ENCODE results near the gene SS18L1. TPM values are rescaled to one million over a fixed set of nuclear protein-coding genes. Genes with fewer than 3 reads are reported as not detected.

The SS18L1 gene
- total RNA-seq, 1 donor from 2014 or later, result 16.3 TPM

- H3K9me3 ChIP-seq (ENCODE audit: insufficient read depth, low read depth, low read length), result peaks cover 8% of the 10 kb centered on the region
These were observed 26.8 kb upstream of the SS18L1 start for GRCh38 chr20:62116558-62117361.

GRCh38 chr20:62117362-62117646 is 26.3 kb upstream of the SS18L1 start:
- H3K9me3 ChIP-seq (ENCODE audit: insufficient read depth, low read depth, low read length), result peaks cover 8% of the 10 kb centered on the region
- H4K20me1 ChIP-seq (ENCODE audit: insufficient read depth, low read length), result no peaks in the 10 kb centered on the region
- H3K4me2 ChIP-seq (ENCODE audit: low read length), result no peak overlapping the region
- FAIRE-seq (no peak), DNase-seq (ENCODE audit: low read depth) (no peak)
- H3K27me3 ChIP-seq (ENCODE audit: insufficient read depth, low read length), result peaks cover 21% of the 10 kb centered on the region
- no peaks in the 10 kb centered on the region for H3K4me1 ChIP-seq (ENCODE audit: insufficient read depth, low read length)
- no peak overlapping the region for H3K27ac Mint-ChIP-seq (ENCODE audit: unreplicated experiment)
- H3K4me3 ChIP-seq (ENCODE audit: insufficient read depth, low read depth, low read length), result no peak overlapping the region
- H3K4me3 Mint-ChIP-seq (ENCODE audit: unreplicated experiment), result no peak overlapping the region
- no peak overlapping the region for H3K9ac ChIP-seq (ENCODE audit: low read length)
- no peaks in the 10 kb centered on the region for H3K36me3 ChIP-seq (ENCODE audit: insufficient read depth, low read length)
- no peaks in the 10 kb centered on the region for H3K79me2 ChIP-seq (ENCODE audit: insufficient read depth, low read length)
- no peaks in the 10 kb centered on the region for H3K4me1 Mint-ChIP-seq (ENCODE audit: low read depth, unreplicated experiment)
- H3K36me3 Mint-ChIP-seq (ENCODE audit: low read depth, unreplicated experiment), result peaks cover 4% of the 10 kb centered on the region
- no peak overlapping the region for H2AFZ ChIP-seq (ENCODE audit: low read depth, low read length)
- no peak for TF ChIP-seq CTCF (IDR thresholded peaks at IDR 0.05; ENCODE audit: insufficient read depth, low read depth, low read length)
- TF ChIP-seq EZH2 (IDR thresholded peaks at IDR 0.05; ENCODE audit: insufficient read depth, low read length), result no peak
- peaks cover 34% of the 10 kb centered on the region for H3K27me3 Mint-ChIP-seq (ENCODE audit: low read depth, unreplicated experiment)
- no peak overlapping the region for H3K27ac ChIP-seq (ENCODE audit: low read depth, low read length)
- H3K9me3 Mint-ChIP-seq (ENCODE audit: unreplicated experiment), result peaks cover 6% of the 10 kb centered on the region

More at GRCh38 chr20:62116558-62117361, 26.8 kb upstream of the SS18L1 start:
- Histone ChIP-seq H3K4me3 (ENCODE audit: insufficient read depth, low read depth, low read length) (no peak overlapping the region), H3K4me1 (ENCODE audit: insufficient read depth, low read length) (no peaks in the 10 kb centered on the region), H3K9ac (ENCODE audit: low read length) (no peak overlapping the region), H3K27ac (ENCODE audit: low read depth, low read length) (no peak overlapping the region), H2AFZ (ENCODE audit: low read depth, low read length) (no peak overlapping the region), H4K20me1 (ENCODE audit: insufficient read depth, low read length) (no peaks in the 10 kb centered on the region), H3K79me2 (ENCODE audit: insufficient read depth, low read length) (no peaks in the 10 kb centered on the region), H3K27me3 (ENCODE audit: insufficient read depth, low read length) (peaks cover 21% of the 10 kb centered on the region), H3K4me2 (ENCODE audit: low read length) (no peak overlapping the region), H3K36me3 (ENCODE audit: insufficient read depth, low read length) (no peaks in the 10 kb centered on the region)
- Mint-ChIP-seq H3K9me3 (ENCODE audit: unreplicated experiment) (peaks cover 6% of the 10 kb centered on the region), H3K27me3 (ENCODE audit: low read depth, unreplicated experiment) (peaks cover 34% of the 10 kb centered on the region), H3K36me3 (ENCODE audit: low read depth, unreplicated experiment) (peaks cover 4% of the 10 kb centered on the region), H3K27ac (ENCODE audit: unreplicated experiment) (no peak overlapping the region), H3K4me3 (ENCODE audit: unreplicated experiment) (no peak overlapping the region), H3K4me1 (ENCODE audit: low read depth, unreplicated experiment) (no peaks in the 10 kb centered on the region)
- TF ChIP-seq EZH2 (IDR thresholded peaks at IDR 0.05; ENCODE audit: insufficient read depth, low read length), result no peak
- TF ChIP-seq CTCF (IDR thresholded peaks at IDR 0.05; ENCODE audit: insufficient read depth, low read depth, low read length), result no peak
- DNase-seq (ENCODE audit: low read depth) (no peak), FAIRE-seq (no peak)

GRCh38 chr20:62117658-62118057 is 25.9 kb upstream of the SS18L1 start:
- Histone ChIP-seq H3K79me2 (ENCODE audit: insufficient read depth, low read length) (no peaks in the 10 kb centered on the region), H3K4me2 (ENCODE audit: low read length) (no peak overlapping the region), H4K20me1 (ENCODE audit: insufficient read depth, low read length) (no peaks in the 10 kb centered on the region), H3K27ac (ENCODE audit: low read depth, low read length) (no peak overlapping the region), H3K36me3 (ENCODE audit: insufficient read depth, low read length) (no peaks in the 10 kb centered on the region), H3K9ac (ENCODE audit: low read length) (no peak overlapping the region), H3K4me3 (ENCODE audit: insufficient read depth, low read depth, low read length) (no peak overlapping the region), H3K9me3 (ENCODE audit: insufficient read depth, low read depth, low read length) (peaks cover 8% of the 10 kb centered on the region), H3K4me1 (ENCODE audit: insufficient read depth, low read length) (no peaks in the 10 kb centered on the region), H3K27me3 (ENCODE audit: insufficient read depth, low read length) (peaks cover 21% of the 10 kb centered on the region), H2AFZ (ENCODE audit: low read depth, low read length) (no peak overlapping the region)
- FAIRE-seq (no peak), DNase-seq (ENCODE audit: low read depth) (no peak)
- H3K36me3 Mint-ChIP-seq (ENCODE audit: low read depth, unreplicated experiment), result peaks cover 4% of the 10 kb centered on the region
- peaks cover 34% of the 10 kb centered on the region for H3K27me3 Mint-ChIP-seq (ENCODE audit: low read depth, unreplicated experiment)
- TF ChIP-seq EZH2 (IDR thresholded peaks at IDR 0.05; ENCODE audit: insufficient read depth, low read length) (no peak), CTCF (IDR thresholded peaks at IDR 0.05; ENCODE audit: insufficient read depth, low read depth, low read length) (no peak)
- H3K9me3 Mint-ChIP-seq (ENCODE audit: unreplicated experiment), result peaks cover 6% of the 10 kb centered on the region
- no peaks in the 10 kb centered on the region for H3K4me1 Mint-ChIP-seq (ENCODE audit: low read depth, unreplicated experiment)
- H3K27ac Mint-ChIP-seq (ENCODE audit: unreplicated experiment), result no peak overlapping the region
- no peak overlapping the region for H3K4me3 Mint-ChIP-seq (ENCODE audit: unreplicated experiment)

All from astrocyte (in vitro differentiated cells and primary cell).